SW480 (cell line): ENCODE results near the gene SLC37A3.
"Not testable (repeated sequence)": the region's sequence is repeated elsewhere in the genome, so short reads cannot be mapped to it uniquely, and the experiment has no call there.

Experiments used
- DNase-seq: peaks from one replicate; pipeline ENCODE4 v3.0.0-alpha.2; 2016; ENCODE audit warnings: low spot score

The SLC37A3 gene

GRCh38 chr7:140312141-140312846 is 86.0 kb downstream of the SLC37A3 start:
- DNase-seq = no peak

- DNase-seq = not testable (repeated sequence)
Observed at GRCh38 chr7:140311128-140311527, 87.2 kb downstream of the SLC37A3 start.

- no peak for DNase-seq
Observed at GRCh38 chr7:140310337-140311002, 87.9 kb downstream of the SLC37A3 start.

GRCh38 chr7:140308060-140308459 is 90.3 kb downstream of the SLC37A3 start:
- no peak for DNase-seq

GRCh38 chr7:140304191-140304799 is 94.0 kb downstream of the SLC37A3 start:
- DNase-seq = peak; percentile 68

GRCh38 chr7:140300243-140301136 is 97.8 kb downstream of the SLC37A3 start:
- no peak for DNase-seq

GRCh38 chr7:140298213-140298612 is 100.1 kb downstream of the SLC37A3 start:
- DNase-seq = peak; percentile 11

GRCh38 chr7:140297192-140297591 is 101.1 kb downstream of the SLC37A3 start:
- DNase-seq = peak; percentile 26

GRCh38 chr7:140295224-140295738 is 103.0 kb downstream of the SLC37A3 start:
- no peak for DNase-seq

GRCh38 chr7:140294454-140294853 is 103.9 kb downstream of the SLC37A3 start:
- peak; percentile 20 for DNase-seq

GRCh38 chr7:140292438-140292837 is 105.9 kb downstream of the SLC37A3 start:
- DNase-seq = no peak

- no peak for DNase-seq
Observed at GRCh38 chr7:140289804-140290203, 108.5 kb downstream of the SLC37A3 start.

- no peak for DNase-seq
Observed at GRCh38 chr7:140287988-140288387, 110.3 kb downstream of the SLC37A3 start.

GRCh38 chr7:140285938-140286337 is 112.4 kb downstream of the SLC37A3 start:
- no peak for DNase-seq

GRCh38 chr7:140284062-140284461 is 114.3 kb downstream of the SLC37A3 start:
- DNase-seq = peak; percentile 48
